WTC11 (cell line): ENCODE data around the gene MTX1. TPM values are rescaled to one million over a fixed set of nuclear protein-coding genes. Genes with fewer than 3 reads are reported as not detected.
A peak's percentile ranks its signal among the peaks of the same experiment; 100 is the strongest.

Experiments
- ATAC-seq: fragments of 200-7000 bp; cut with Tn5 transposase; 2 replicates; pipeline ENCODE4 v1.10.0; 2021; ENCODE audit warnings: mild to moderate bottlenecking, moderate library complexity
- CTCF ChIA-PET: fragments of 300-600 bp; sonication (Branson Sonifier 250); formaldehyde crosslinking; loops from one replicate; lab custom pipeline; 2021; ENCODE audit warnings: antibody characterized with exemption; lab: Charles Lee
- POLR2A ChIA-PET: fragments of 350-600 bp; sonication (Branson Sonifier 250); formaldehyde crosslinking; loops from one replicate; lab custom pipeline; 2021; ENCODE audit warnings: antibody characterized with exemption; lab: Charles Lee
- DNase-seq: peaks from one replicate; pipeline ENCODE4 v3.0.0; 2021; ENCODE audit warnings: low spot score
- H3K27ac Mint-ChIP-seq: 2 replicates; pipeline ENCODE4 v1.8.0; 2021; ENCODE audit warnings: mixed read lengths
- H3K27me3 Mint-ChIP-seq: 2 replicates; pipeline ENCODE4 v1.8.0; 2021; ENCODE audit warnings: low read depth, mild to moderate bottlenecking, moderate library complexity, mixed read lengths
- H3K36me3 Mint-ChIP-seq: 2 replicates; pipeline ENCODE4 v1.8.0; 2021; ENCODE audit warnings: mixed read lengths
- H3K4me1 Mint-ChIP-seq: 2 replicates; pipeline ENCODE4 v1.8.0; 2022; ENCODE audit warnings: mixed read lengths
- H3K4me3 Mint-ChIP-seq: 2 replicates; pipeline ENCODE4 v1.8.0; 2021; ENCODE audit warnings: mild to moderate bottlenecking, moderate library complexity, mixed read lengths
- H3K9me3 Mint-ChIP-seq: 2 replicates; pipeline ENCODE4 v1.8.0; 2021; ENCODE audit warnings: mixed read lengths
- CDX4 ChIP-seq: fragments of 250-450 bp; sonication (Bioruptor Pico); IDR thresholded peaks from 2 replicates; pipeline ENCODE4 v1.9.0; 2021; ENCODE audit warnings: moderate library complexity, mild to moderate bottlenecking, inconsistent platforms, borderline replicate concordance
- CREM ChIP-seq: sonication (generic); formaldehyde crosslinking; IDR thresholded peaks from 2 replicates; pipeline ENCODE4 v1.8.1; 2022; ENCODE audit warnings: mild to moderate bottlenecking, missing genetic modification reagents, moderate library complexity
- GTF2I ChIP-seq: fragments of 250-450 bp; sonication (Bioruptor Pico); conservative IDR thresholded peaks from 2 replicates; pipeline ENCODE4 v1.4.0; 2021; ENCODE audit warnings: mild to moderate bottlenecking
- KAT7 ChIP-seq: sonication (generic); formaldehyde crosslinking; IDR thresholded peaks from 2 replicates; pipeline ENCODE4 v1.8.1; 2023; ENCODE audit warnings: missing genetic modification reagents, mild to moderate bottlenecking, borderline replicate concordance
- NFE2L1 ChIP-seq: sonication (generic); formaldehyde crosslinking; IDR thresholded peaks from 2 replicates; pipeline ENCODE4 v1.8.1; 2023; ENCODE audit warnings: missing genetic modification reagents
- OVOL2 ChIP-seq: fragments of 250-450 bp; sonication (Bioruptor Pico); IDR thresholded peaks from 2 replicates; pipeline ENCODE4 v1.9.0; 2021; ENCODE audit warnings: mild to moderate bottlenecking, borderline replicate concordance
- RORB ChIP-seq: fragments of 250-450 bp; sonication (Bioruptor Pico); IDR thresholded peaks from 2 replicates; pipeline ENCODE4 v1.9.0; 2021; ENCODE audit warnings: mild to moderate bottlenecking
- SP1 ChIP-seq: sonication (generic); formaldehyde crosslinking; conservative IDR thresholded peaks from 2 replicates; pipeline ENCODE4 v1.8.1; 2022; ENCODE audit warnings: missing genetic modification reagents
- TP53 ChIP-seq: sonication (generic); formaldehyde crosslinking; IDR thresholded peaks from 2 replicates; pipeline ENCODE4 v1.8.1; 2023; ENCODE audit warnings: mild to moderate bottlenecking, missing genetic modification reagents
- ZBTB21 ChIP-seq: sonication (generic); formaldehyde crosslinking; IDR thresholded peaks from 2 replicates; pipeline ENCODE4 v1.8.1; 2023; ENCODE audit warnings: mild to moderate bottlenecking, missing genetic modification reagents, borderline replicate concordance
- ZMAT4 ChIP-seq: fragments of 250-450 bp; sonication (Bioruptor Pico); IDR thresholded peaks from 2 replicates; pipeline ENCODE4 v1.9.0; 2021; ENCODE audit warnings: mild to moderate bottlenecking
- ZNF121 ChIP-seq: sonication (generic); formaldehyde crosslinking; IDR thresholded peaks from 2 replicates; pipeline ENCODE4 v1.8.0; 2023; ENCODE audit warnings: missing genetic modification reagents
- ZNF138 ChIP-seq: sonication (generic); formaldehyde crosslinking; conservative IDR thresholded peaks from 2 replicates; pipeline ENCODE4 v1.8.1; 2022; ENCODE audit warnings: mild to moderate bottlenecking, moderate library complexity, missing genetic modification reagents
- ZNF281 ChIP-seq: sonication (generic); formaldehyde crosslinking; IDR thresholded peaks from 2 replicates; pipeline ENCODE4 v1.8.0; 2023; ENCODE audit warnings: mild to moderate bottlenecking, missing genetic modification reagents
- ZNF423 ChIP-seq: fragments of 250-450 bp; sonication (Bioruptor Pico); IDR thresholded peaks from 2 replicates; pipeline ENCODE4 v2.1.2; 2022; ENCODE audit warnings: mild to moderate bottlenecking, moderate library complexity
- ZNF532 ChIP-seq: fragments of 250-450 bp; sonication (Bioruptor Pico); IDR thresholded peaks from 2 replicates; pipeline ENCODE4 v1.9.0; 2021; ENCODE audit warnings: mild to moderate bottlenecking, borderline replicate concordance
- total RNA-seq: library from RNA; stranded (reverse); gene quantifications from 3 replicates; pipeline ENCODE4 v1.2.3, GENCODE V29; 2021

MTX1 gene
- total RNA-seq, 1 experiment from 2014 or later, result 62.8 TPM

- H3K4me1 Mint-ChIP-seq, result peaks cover 14% of the 10 kb centered on the region
- ChIA-PET POLR2A (interaction anchor here (1.0 kb wide), 1 partner anchor 10 kb away, joined by 4 read pairs; the partner anchor contains the start of gene CLK2), CTCF (interaction anchor here (6.1 kb wide), 1 partner anchor 12 kb away, joined by 130 read pairs; no protein-coding TSS in a partner anchor)
- TF ChIP-seq CREM (CRISPR knock-in tag) (no peak), GTF2I (CRISPR knock-in tag) (no peak), SP1 (CRISPR knock-in tag) (no peak), OVOL2 (CRISPR knock-in tag) (no peak), ZNF138 (no peak), ZNF121 (CRISPR knock-in tag) (no peak), ZNF532 (CRISPR knock-in tag) (no peak), ZNF281 (no peak), CDX4 (CRISPR knock-in tag) (no peak), ZBTB21 (CRISPR knock-in tag) (no peak), KAT7 (CRISPR knock-in tag) (no peak), TP53 (no peak), NFE2L1 (no peak), RORB (CRISPR knock-in tag) (no peak), ZNF423 (CRISPR knock-in tag) (no peak), ZMAT4 (CRISPR knock-in tag) (no peak)
- H3K9me3 Mint-ChIP-seq, result no peaks in the 10 kb centered on the region
- H3K27me3 Mint-ChIP-seq, result no peaks in the 10 kb centered on the region
- peaks cover 65% of the 10 kb centered on the region for H3K36me3 Mint-ChIP-seq
- H3K4me3 Mint-ChIP-seq, result no peak overlapping the region
- no peak for ATAC-seq
- no peak for DNase-seq
- peak overlapping the region; percentile 78 for H3K27ac Mint-ChIP-seq
These were observed 54.6 kb downstream of the MTX1 start for GRCh38 chr1:155263067-155263466.

Other genes starting within 250 kb of the MTX1 start
- 37.4 to 38.8 TPM (median 38.0 TPM) in 3 replicates for gene PYGO2, start 246.9 kb upstream of the MTX1 start, total RNA-seq
- 180 to 199 TPM (median 180 TPM) in 3 replicates for gene SHC1, start 237.9 kb upstream of the MTX1 start, total RNA-seq
- gene CKS1B, start 234.0 kb upstream of the MTX1 start, total RNA-seq, result 258 to 301 TPM (median 278 TPM) in 3 replicates
- 71.1 to 88.3 TPM (median 71.2 TPM) in 3 replicates for gene FLAD1, start 225.4 kb upstream of the MTX1 start, total RNA-seq
- 0.48 to 1.2 TPM in 2 of 3 replicates, not detected in the other for gene LENEP, start 215.1 kb upstream of the MTX1 start, total RNA-seq
- 29.8 to 32.1 TPM (median 31.5 TPM) in 3 replicates for gene ZBTB7B, start 205.9 kb upstream of the MTX1 start, total RNA-seq
- 0.83 to 1.8 TPM (median 1.6 TPM) in 3 replicates for gene DCST2, start 174.9 kb upstream of the MTX1 start, total RNA-seq
- gene DCST1, start 174.9 kb upstream of the MTX1 start, total RNA-seq, result 0.15 TPM in 1 of 3 replicates, not detected in the others
- 32.1 to 38.4 TPM (median 33.2 TPM) in 3 replicates for gene ADAM15, start 157.4 kb upstream of the MTX1 start, total RNA-seq
- 19.5 to 22.7 TPM (median 22.3 TPM) in 3 replicates for gene EFNA4, start 145.0 kb upstream of the MTX1 start, total RNA-seq
- gene EFNA3, start 129.9 kb upstream of the MTX1 start, total RNA-seq, result 12.5 to 15.4 TPM (median 15.4 TPM) in 3 replicates
- 6.0 to 7.3 TPM (median 6.5 TPM) in 3 replicates for gene EFNA1, start 80.8 kb upstream of the MTX1 start, total RNA-seq
- gene SLC50A1, start 72.8 kb upstream of the MTX1 start, total RNA-seq, result 39.0 to 47.8 TPM (median 46.0 TPM) in 3 replicates
- gene DPM3, start 68.2 kb upstream of the MTX1 start, total RNA-seq, result 70.6 to 79.8 TPM (median 73.5 TPM) in 3 replicates
- 104 to 161 TPM (median 147 TPM) in 3 replicates for gene KRTCAP2, start 35.4 kb upstream of the MTX1 start, total RNA-seq
- gene TRIM46, start 34.8 kb upstream of the MTX1 start, total RNA-seq, result 20.3 to 22.1 TPM (median 21.4 TPM) in 3 replicates
- gene THBS3, start 798 bp upstream of the MTX1 start, total RNA-seq, result 4.0 to 5.3 TPM (median 5.3 TPM) in 3 replicates
- gene ENTREP3, start 46.8 kb downstream of the MTX1 start, total RNA-seq, result 65.3 to 67.8 TPM (median 66.6 TPM) in 3 replicates
- gene SCAMP3, start 53.7 kb downstream of the MTX1 start, total RNA-seq, result 50.0 to 58.8 TPM (median 52.2 TPM) in 3 replicates
- gene CLK2, start 64.8 kb downstream of the MTX1 start, total RNA-seq, result 68.2 to 74.9 TPM (median 74.4 TPM) in 3 replicates
- gene HCN3, start 68.8 kb downstream of the MTX1 start, total RNA-seq, result 5.9 to 7.3 TPM (median 6.3 TPM) in 3 replicates
- 1.5 to 2.5 TPM (median 1.6 TPM) in 3 replicates for gene PKLR, start 92.7 kb downstream of the MTX1 start, total RNA-seq
- gene FDPS, start 100.2 kb downstream of the MTX1 start, total RNA-seq, result 342 to 366 TPM (median 354 TPM) in 3 replicates
- 51.4 to 68.8 TPM (median 55.3 TPM) in 3 replicates for gene RUSC1, start 112.2 kb downstream of the MTX1 start, total RNA-seq